Measurements from ENCODE around the gene FRYL. TPM values are rescaled to one million over a fixed set of nuclear protein-coding genes. Genes with fewer than 3 reads are reported as not detected.

Gene FRYL
- total and polyA plus RNA-seq, 2 experiments from 2014 or later = 15.7 to 82.3 TPM

- H2AFZ ChIP-seq = no peak overlapping the region
- H3K4me1 ChIP-seq (ENCODE audit: insufficient read depth) = no peaks in the 10 kb centered on the region
- no peaks in the 10 kb centered on the region for H3K36me3 ChIP-seq (replicated peaks; ENCODE audit: insufficient read depth, low read depth)
- H3K9me2 ChIP-seq (replicated peaks; ENCODE audit: insufficient read depth) = no peaks in the 10 kb centered on the region
- H3K79me2 ChIP-seq = no peaks in the 10 kb centered on the region
- WGBS (ENCODE audit: low lambda C conversion rate, missing lambda C conversion rate) = 72% methylated on average over 3 of the region's 3 CpGs
- TF ChIP-seq CTCF (IDR thresholded peaks at IDR 0.05; ENCODE audit: poor library complexity) (no peak), EZH2 (IDR thresholded peaks at IDR 0.05; ENCODE audit: borderline replicate concordance) (no peak), EZH2phosphoT487 (IDR thresholded peaks at IDR 0.05; ENCODE audit: low read depth, severe bottlenecking, unreplicated experiment) (no peak)
- H3K27ac ChIP-seq = no peak overlapping the region
- H4K20me1 ChIP-seq (ENCODE audit: insufficient read depth, poor library complexity, severe bottlenecking) = no peaks in the 10 kb centered on the region
- no peaks in the 10 kb centered on the region for H3K9me3 ChIP-seq (ENCODE audit: low read depth)
- H3K4me3 ChIP-seq = no peak overlapping the region
- DNase-seq (ENCODE audit: low spot score) = no peak
- no peak overlapping the region for H3K4me2 ChIP-seq
- H3K27me3 ChIP-seq = no peaks in the 10 kb centered on the region
These were observed 240.5 kb downstream of the FRYL start for GRCh38 chr4:48539597-48539996.

GRCh38 chr4:48538358-48538757 is 241.7 kb downstream of the FRYL start:
- H3K36me3 ChIP-seq (replicated peaks; ENCODE audit: insufficient read depth, low read depth) = no peaks in the 10 kb centered on the region
- DNase-seq (ENCODE audit: low spot score) = no peak
- TF ChIP-seq CTCF (IDR thresholded peaks at IDR 0.05; ENCODE audit: poor library complexity) = no peak
- no peak for TF ChIP-seq EZH2phosphoT487 (IDR thresholded peaks at IDR 0.05; ENCODE audit: low read depth, severe bottlenecking, unreplicated experiment)
- no peak for TF ChIP-seq EZH2 (IDR thresholded peaks at IDR 0.05; ENCODE audit: borderline replicate concordance)

GRCh38 chr4:48526406-48526805 is 253.7 kb downstream of the FRYL start:
- 74% methylated on average over 1 of the region's 1 CpG for WGBS (ENCODE audit: low lambda C conversion rate, missing lambda C conversion rate)
- H3K4me3 ChIP-seq = no peak overlapping the region
- TF ChIP-seq CTCF (IDR thresholded peaks at IDR 0.05; ENCODE audit: poor library complexity) (no peak), EZH2phosphoT487 (IDR thresholded peaks at IDR 0.05; ENCODE audit: low read depth, severe bottlenecking, unreplicated experiment) (no peak), EZH2 (IDR thresholded peaks at IDR 0.05; ENCODE audit: borderline replicate concordance) (no peak)
- H3K27me3 ChIP-seq = no peaks in the 10 kb centered on the region
- no peaks in the 10 kb centered on the region for H3K9me2 ChIP-seq (replicated peaks; ENCODE audit: insufficient read depth)
- no peaks in the 10 kb centered on the region for H3K9me3 ChIP-seq (ENCODE audit: low read depth)
- DNase-seq (ENCODE audit: low spot score) = no peak
- no peak overlapping the region for H2AFZ ChIP-seq
- H4K20me1 ChIP-seq (ENCODE audit: insufficient read depth, poor library complexity, severe bottlenecking) = no peaks in the 10 kb centered on the region
- no peaks in the 10 kb centered on the region for H3K4me1 ChIP-seq (ENCODE audit: insufficient read depth)
- no peak overlapping the region for H3K27ac ChIP-seq
- H3K79me2 ChIP-seq = no peaks in the 10 kb centered on the region
- H3K4me2 ChIP-seq = no peak overlapping the region
- H3K36me3 ChIP-seq (replicated peaks; ENCODE audit: insufficient read depth, low read depth) = peaks cover 5% of the 10 kb centered on the region

More at GRCh38 chr4:48538358-48538757, 241.7 kb downstream of the FRYL start:
- no peak overlapping the region for H3K4me3 ChIP-seq
- no peak overlapping the region for H3K4me2 ChIP-seq
- H4K20me1 ChIP-seq (ENCODE audit: insufficient read depth, poor library complexity, severe bottlenecking) = no peaks in the 10 kb centered on the region
- no peaks in the 10 kb centered on the region for H3K27me3 ChIP-seq
- no peaks in the 10 kb centered on the region for H3K79me2 ChIP-seq
- H2AFZ ChIP-seq = no peak overlapping the region
- H3K9me2 ChIP-seq (replicated peaks; ENCODE audit: insufficient read depth) = no peaks in the 10 kb centered on the region
- H3K27ac ChIP-seq = no peak overlapping the region
- H3K9me3 ChIP-seq (ENCODE audit: low read depth) = no peaks in the 10 kb centered on the region
- no peaks in the 10 kb centered on the region for H3K4me1 ChIP-seq (ENCODE audit: insufficient read depth)

- Histone ChIP-seq H3K27me3 (no peaks in the 10 kb centered on the region), H3K27ac (no peak overlapping the region), H3K36me3 (replicated peaks; ENCODE audit: insufficient read depth, low read depth) (peaks cover 5% of the 10 kb centered on the region), H3K9me3 (ENCODE audit: low read depth) (no peaks in the 10 kb centered on the region), H2AFZ (no peak overlapping the region), H3K9me2 (replicated peaks; ENCODE audit: insufficient read depth) (no peaks in the 10 kb centered on the region), H3K79me2 (no peaks in the 10 kb centered on the region), H3K4me2 (no peak overlapping the region), H3K4me1 (ENCODE audit: insufficient read depth) (no peaks in the 10 kb centered on the region), H3K4me3 (no peak overlapping the region), H4K20me1 (ENCODE audit: insufficient read depth, poor library complexity, severe bottlenecking) (no peaks in the 10 kb centered on the region)
- DNase-seq (ENCODE audit: low spot score) = no peak
- TF ChIP-seq CTCF (IDR thresholded peaks at IDR 0.05; ENCODE audit: poor library complexity) = no peak
- no peak for TF ChIP-seq EZH2 (IDR thresholded peaks at IDR 0.05; ENCODE audit: borderline replicate concordance)
- TF ChIP-seq EZH2phosphoT487 (IDR thresholded peaks at IDR 0.05; ENCODE audit: low read depth, severe bottlenecking, unreplicated experiment) = no peak
- 93% methylated on average over 3 of the region's 3 CpGs for WGBS (ENCODE audit: low lambda C conversion rate, missing lambda C conversion rate)
These were observed 261.9 kb downstream of the FRYL start for GRCh38 chr4:48518143-48518542.

Data from hepatocyte (in vitro differentiated cells).